ENCODE results near the gene HBG2.

HBG2 gene

DNA sequence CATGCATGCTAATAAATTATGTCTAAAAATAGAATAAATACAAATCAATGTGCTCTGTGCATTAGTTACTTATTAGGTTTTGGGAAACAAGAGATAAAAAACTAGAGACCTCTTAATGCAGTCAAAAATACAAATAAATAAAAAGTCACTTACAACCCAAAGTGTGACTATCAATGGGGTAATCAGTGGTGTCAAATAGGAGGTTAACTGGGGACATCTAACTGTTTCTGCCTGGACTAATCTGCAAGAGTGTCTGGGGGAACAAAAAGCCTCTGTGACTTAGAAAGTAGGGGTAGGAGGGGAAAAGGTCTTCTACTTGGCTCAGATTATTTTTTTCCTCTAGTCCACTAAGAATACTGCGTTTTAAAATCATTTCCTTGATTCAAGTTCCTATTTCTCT lies 26.9 kb downstream of the HBG2 start:
- no peak for DNase-seq

DNA sequence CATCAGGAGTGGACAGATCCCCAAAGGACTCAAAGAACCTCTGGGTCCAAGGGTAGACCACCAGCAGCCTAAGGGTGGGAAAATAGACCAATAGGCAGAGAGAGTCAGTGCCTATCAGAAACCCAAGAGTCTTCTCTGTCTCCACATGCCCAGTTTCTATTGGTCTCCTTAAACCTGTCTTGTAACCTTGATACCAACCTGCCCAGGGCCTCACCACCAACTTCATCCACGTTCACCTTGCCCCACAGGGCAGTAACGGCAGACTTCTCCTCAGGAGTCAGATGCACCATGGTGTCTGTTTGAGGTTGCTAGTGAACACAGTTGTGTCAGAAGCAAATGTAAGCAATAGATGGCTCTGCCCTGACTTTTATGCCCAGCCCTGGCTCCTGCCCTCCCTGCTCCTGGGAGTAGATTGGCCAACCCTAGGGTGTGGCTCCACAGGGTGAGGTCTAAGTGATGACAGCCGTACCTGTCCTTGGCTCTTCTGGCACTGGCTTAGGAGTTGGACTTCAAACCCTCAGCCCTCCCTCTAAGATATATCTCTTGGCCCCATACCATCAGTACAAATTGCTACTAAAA lies 27.8 kb downstream of the HBG2 start, which contains the start of gene HBB:
Gene HBB, minus strand, starts transcription at position 340 of the 579 bp plus-strand sequence. Its CDS starts 50 bp downstream, at position 290.
- no peak for DNase-seq

GRCh38 chr11:5225480-5225871 lies 29.1 kb downstream of the HBG2 start:
- no peak for DNase-seq

DNA sequence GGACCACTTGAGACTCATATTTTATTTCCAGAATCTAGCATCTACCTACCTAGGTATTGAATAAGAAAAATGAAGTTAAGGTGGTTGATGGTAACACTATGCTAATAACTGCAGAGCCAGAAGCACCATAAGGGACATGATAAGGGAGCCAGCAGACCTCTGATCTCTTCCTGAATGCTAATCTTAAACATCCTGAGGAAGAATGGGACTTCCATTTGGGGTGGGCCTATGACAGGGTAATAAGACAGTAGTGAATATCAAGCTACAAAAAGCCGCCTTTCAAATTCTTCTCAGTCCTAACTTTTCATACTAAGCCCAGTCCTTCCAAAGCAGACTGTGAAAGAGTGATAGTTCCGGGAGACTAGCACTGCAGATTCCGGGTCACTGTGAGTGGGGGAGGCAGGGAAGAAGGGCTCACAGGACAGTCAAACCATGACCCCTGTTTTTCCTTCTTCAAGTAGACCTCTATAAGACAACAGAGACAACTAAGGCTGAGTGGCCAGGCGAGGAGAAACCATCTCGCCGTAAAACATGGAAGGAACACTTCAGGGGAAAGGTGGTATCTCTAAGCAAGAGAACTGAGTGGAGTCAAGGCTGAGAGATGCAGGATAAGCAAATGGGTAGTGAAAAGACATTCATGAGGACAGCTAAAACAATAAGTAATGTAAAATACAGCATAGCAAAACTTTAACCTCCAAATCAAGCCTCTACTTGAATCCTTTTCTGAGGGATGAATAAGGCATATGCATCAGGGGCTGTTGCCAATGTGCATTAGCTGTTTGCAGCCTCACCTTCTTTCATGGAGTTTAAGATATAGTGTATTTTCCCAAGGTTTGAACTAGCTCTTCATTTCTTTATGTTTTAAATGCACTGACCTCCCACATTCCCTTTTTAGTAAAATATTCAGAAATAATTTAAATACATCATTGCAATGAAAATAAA lies 29.8 kb downstream of the HBG2 start:
- DNase-seq, result no peak

GRCh38 chr11:5223686-5224085 lies 30.9 kb downstream of the HBG2 start:
- no peak for DNase-seq

- no peak for DNase-seq
Measured at GRCh38 chr11:5223146-5223545, 31.4 kb downstream of the HBG2 start.

- no peak for DNase-seq
Measured at GRCh38 chr11:5210376-5210885, 44.1 kb downstream of the HBG2 start.

DNA sequence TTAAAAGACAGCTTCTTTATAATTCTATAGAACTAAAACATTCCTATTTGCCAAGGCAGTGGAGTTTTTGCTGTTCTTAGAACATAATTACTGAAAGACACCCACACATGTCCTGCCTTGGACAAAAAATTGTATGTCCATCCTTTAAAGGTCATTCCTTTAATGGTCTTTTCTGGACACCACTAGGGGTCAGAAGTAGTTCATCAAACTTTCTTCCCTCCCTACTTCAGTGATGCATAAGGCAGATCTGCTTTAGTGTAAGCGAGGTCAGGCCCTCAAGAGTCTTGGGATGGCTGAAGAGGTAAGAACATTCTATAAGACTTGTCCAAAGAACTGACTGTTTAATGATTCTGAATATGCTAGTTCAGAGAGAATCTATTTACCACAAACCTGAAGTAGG lies 49.8 kb downstream of the HBG2 start:
- no peak for DNase-seq

DNA sequence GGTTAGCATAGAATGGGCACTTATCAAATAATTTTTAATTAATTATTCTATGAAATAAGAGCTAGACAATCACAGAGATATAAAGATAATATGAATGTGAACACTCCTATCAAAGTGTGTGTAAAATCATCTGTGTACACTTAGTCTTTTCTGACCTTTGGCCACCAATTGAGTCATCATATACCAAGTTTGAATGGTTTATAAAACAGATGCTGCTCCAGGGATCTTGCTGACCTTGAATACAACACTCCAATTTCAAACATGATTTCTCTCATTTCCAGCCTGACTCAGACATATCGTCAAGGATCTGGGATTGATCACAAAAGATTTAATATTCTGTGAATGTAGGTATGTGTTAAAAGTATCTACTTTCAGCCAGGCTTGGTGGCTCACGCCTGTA lies 51.2 kb downstream of the HBG2 start:
- DNase-seq, result no peak
